Stimulated activated CD8-positive, alpha-beta memory T cell treated with anti-CD3 and anti-CD28 coated beads, Interleukin-12 subunit alpha, Interleukin-12 subunit beta, amount 100 ng/mL, for 24 hours (primary cell): ENCODE results near the gene SNX25.

Experiments used
- DNase-seq: peaks from one replicate; pipeline ENCODE4 v3.0.0-alpha.2; 2020; ENCODE audit errors: extremely low read depth

SNX25 gene

DNA sequence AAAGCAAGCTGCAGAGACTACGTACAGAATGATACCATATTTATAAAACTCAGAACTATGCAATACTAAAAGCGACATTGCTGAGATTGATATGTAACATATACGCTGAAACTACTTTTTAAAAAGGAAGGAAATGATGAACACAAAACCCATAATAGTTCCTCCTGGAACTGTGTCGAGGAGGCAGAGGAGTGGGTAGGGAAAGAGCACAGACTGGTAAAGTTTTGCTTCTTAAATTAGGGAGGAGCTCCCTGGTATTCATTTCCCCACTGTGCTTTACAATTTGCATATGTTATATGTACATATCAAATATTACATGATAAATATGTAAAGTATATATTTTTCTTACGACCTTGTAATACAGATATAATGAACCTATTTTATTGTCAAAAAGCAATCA, 202.5 kb downstream of the SNX25 start:
- no peak for DNase-seq

DNA sequence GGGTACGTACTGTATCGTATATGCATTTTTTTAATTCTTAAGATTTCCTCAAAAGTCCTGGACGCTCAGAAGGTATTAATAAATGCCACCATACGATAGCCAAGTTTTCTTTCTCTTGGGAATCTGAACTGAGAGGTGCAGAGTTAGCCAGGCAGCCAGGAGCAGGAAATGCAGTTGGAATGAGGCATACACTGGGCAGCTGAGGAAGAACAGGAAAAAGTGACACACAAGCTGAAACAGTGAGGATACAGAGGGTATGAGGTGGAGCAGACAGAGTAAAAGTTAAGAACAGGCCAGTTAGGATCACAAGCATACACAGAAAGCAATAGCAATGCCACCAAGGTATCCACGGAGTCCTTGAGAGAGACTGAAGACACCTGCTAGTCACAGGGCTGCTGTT, 203.0 kb downstream of the SNX25 start:
- DNase-seq: no peak
